GM23338 (cell line): ENCODE results near the gene FRAS1. TPM values are rescaled to one million over a fixed set of nuclear protein-coding genes. Genes with fewer than 3 reads are reported as not detected.

Experiments used
- ATAC-seq: fragments of 200-7000 bp; cut with Tn5 transposase; 3 replicates; pipeline ENCODE4 v1.9.1; 2020
- DNase-seq: peaks from one replicate; pipeline ENCODE4 v3.0.0-alpha.2; 2015; ENCODE audit warnings: low spot score
- H2AFZ ChIP-seq: fragments of 200-600 bp; sonication (generic); 2 replicates; pipeline ENCODE4 v1.8.0; 2016; ENCODE audit warnings: antibody characterized with exemption, mild to moderate bottlenecking, moderate library complexity
- H3F3A ChIP-seq: fragments of 200-600 bp; sonication (generic); replicated peaks from 2 replicates; pipeline ENCODE4 v1.8.0; 2017; ENCODE audit warnings: antibody characterized with exemption, mixed run types, low read depth
- H3K27ac ChIP-seq: fragments of 200-600 bp; sonication (generic); 2 replicates; pipeline ENCODE4 v1.6.1; 2016; ENCODE audit warnings: low read depth
- H3K27me3 ChIP-seq: fragments of 200-600 bp; sonication (generic); 2 replicates; pipeline ENCODE4 v1.8.0; 2016; ENCODE audit warnings: mild to moderate bottlenecking, mixed run types, moderate library complexity; ENCODE audit not compliant: insufficient read depth
- H3K36me3 ChIP-seq: fragments of 200-600 bp; sonication (generic); 2 replicates; pipeline ENCODE4 v1.8.0; 2016; ENCODE audit warnings: mild to moderate bottlenecking; ENCODE audit not compliant: insufficient read depth
- H3K4me1 ChIP-seq: fragments of 200-600 bp; sonication (generic); 2 replicates; pipeline ENCODE4 v1.8.0; 2016; ENCODE audit warnings: mild to moderate bottlenecking, moderate library complexity; ENCODE audit not compliant: insufficient read depth
- H3K4me2 ChIP-seq: fragments of 200-600 bp; sonication (generic); 2 replicates; pipeline ENCODE4 v1.7.1; 2017; ENCODE audit warnings: mixed run types
- H3K4me3 ChIP-seq: fragments of 200-600 bp; sonication (generic); 2 replicates; pipeline ENCODE4 v1.6.1; 2016; ENCODE audit warnings: mixed run types
- H3K79me2 ChIP-seq: fragments of 200-600 bp; sonication (generic); replicated peaks from 2 replicates; pipeline ENCODE4 v1.8.0; 2017; ENCODE audit warnings: mild to moderate bottlenecking; ENCODE audit not compliant: insufficient read depth
- H3K9me2 ChIP-seq: fragments of 200-600 bp; sonication (generic); 2 replicates; pipeline ENCODE4 v1.8.0; 2017; ENCODE audit not compliant: insufficient read depth
- H4K20me1 ChIP-seq: fragments of 200-600 bp; sonication (generic); replicated peaks from 2 replicates; pipeline ENCODE4 v1.8.0; 2017; ENCODE audit warnings: mild to moderate bottlenecking; ENCODE audit not compliant: insufficient read depth
- H3K27ac Mint-ChIP-seq: 2 replicates; pipeline ENCODE4 v1.8.0; 2020; ENCODE audit warnings: inconsistent platforms, mild to moderate bottlenecking, moderate library complexity, mixed read lengths
- H3K27me3 Mint-ChIP-seq: 3 replicates; pipeline ENCODE4 v1.8.0; 2022; ENCODE audit warnings: low read depth, mild to moderate bottlenecking, moderate library complexity, mixed read lengths, inconsistent platforms; ENCODE audit not compliant: insufficient read depth, poor library complexity
- H3K36me3 Mint-ChIP-seq: 3 replicates; pipeline ENCODE4 v1.8.0; 2021; ENCODE audit warnings: low read depth, mild to moderate bottlenecking, inconsistent platforms, moderate library complexity, mixed read lengths
- H3K4me1 Mint-ChIP-seq: 3 replicates; pipeline ENCODE4 v1.8.0; 2020; ENCODE audit warnings: mild to moderate bottlenecking, inconsistent platforms, mixed read lengths
- H3K4me3 Mint-ChIP-seq: 3 replicates; pipeline ENCODE4 v1.8.0; 2021; ENCODE audit warnings: moderate library complexity, mild to moderate bottlenecking, inconsistent platforms, mixed read lengths
- H3K9me3 Mint-ChIP-seq: 3 replicates; pipeline ENCODE4 v1.8.0; 2020; ENCODE audit warnings: moderate library complexity, mild to moderate bottlenecking, inconsistent platforms, mixed read lengths
- CREB1 ChIP-seq: fragments of 250-450 bp; sonication (Bioruptor Pico); IDR thresholded peaks from 2 replicates; pipeline ENCODE4 v1.5.0; 2020; ENCODE audit warnings: low read depth, mild to moderate bottlenecking, moderate library complexity
- EZH2 ChIP-seq: fragments of 200-600 bp; sonication (generic); IDR thresholded peaks from one replicate; pipeline ENCODE4 v1.8.0; 2017; ENCODE audit warnings: antibody characterized with exemption, mild to moderate bottlenecking, low read depth; ENCODE audit not compliant: unreplicated experiment
- EZH2phosphoT487 ChIP-seq: fragments of 200-600 bp; sonication (generic); IDR thresholded peaks from one replicate; pipeline ENCODE4 v1.8.1; 2018; ENCODE audit warnings: antibody characterized with exemption; ENCODE audit not compliant: unreplicated experiment
- JUNB ChIP-seq: IDR thresholded peaks from one replicate; pipeline ENCODE4 v1.6.1; 2016; ENCODE audit warnings: antibody characterized with exemption; ENCODE audit not compliant: unreplicated experiment
- NANOG ChIP-seq: IDR thresholded peaks from 2 replicates; pipeline ENCODE4 v1.6.1; 2016; ENCODE audit warnings: antibody characterized with exemption, borderline replicate concordance
- POLR2AphosphoS5 ChIP-seq: IDR thresholded peaks from 2 replicates; pipeline ENCODE4 v1.6.1; 2016; ENCODE audit warnings: antibody characterized with exemption, low read depth
- ZNF114 ChIP-seq: fragments of 250-450 bp; sonication (Bioruptor Pico); IDR thresholded peaks from 2 replicates; pipeline ENCODE4 v1.5.0; 2020; ENCODE audit warnings: mild to moderate bottlenecking, moderate library complexity
- ZNF331 ChIP-seq: fragments of 250-450 bp; sonication (Bioruptor Pico); IDR thresholded peaks from 2 replicates; pipeline ENCODE4 v1.5.0; 2020; ENCODE audit warnings: low read depth, mild to moderate bottlenecking, moderate library complexity
- polyA plus RNA-seq: library from polyadenylated mRNA; unstranded; fragments of >200 nt; fragmentation: Nextera tagmentation; extraction: Ambion mirVana; gene quantifications from 2 replicates; pipeline ENCODE4 v1.2.1, GENCODE V29; 2016
- total RNA-seq: library from RNA; depleted of rRNA; stranded (reverse); fragments of >200 nt; shearing (Covaris generic); gene quantifications from 2 replicates; pipeline ENCODE4 v1.2.3, GENCODE V29; 2014
- TF ChIP-seq, protein P1 (sequence below): IDR thresholded peaks from 2 replicates; pipeline ENCODE4 v1.6.1; 2016; ENCODE audit warnings: antibody characterized with exemption
- TF ChIP-seq, protein P2 (sequence below): fragments of 250-450 bp; sonication (Bioruptor Pico); IDR thresholded peaks from 2 replicates; pipeline ENCODE4 v1.5.0; 2020; ENCODE audit warnings: mild to moderate bottlenecking, moderate library complexity

The FRAS1 gene
- total and polyA plus RNA-seq, 2 experiments from 2014 or later = 12.4 to 108 TPM

DNA sequence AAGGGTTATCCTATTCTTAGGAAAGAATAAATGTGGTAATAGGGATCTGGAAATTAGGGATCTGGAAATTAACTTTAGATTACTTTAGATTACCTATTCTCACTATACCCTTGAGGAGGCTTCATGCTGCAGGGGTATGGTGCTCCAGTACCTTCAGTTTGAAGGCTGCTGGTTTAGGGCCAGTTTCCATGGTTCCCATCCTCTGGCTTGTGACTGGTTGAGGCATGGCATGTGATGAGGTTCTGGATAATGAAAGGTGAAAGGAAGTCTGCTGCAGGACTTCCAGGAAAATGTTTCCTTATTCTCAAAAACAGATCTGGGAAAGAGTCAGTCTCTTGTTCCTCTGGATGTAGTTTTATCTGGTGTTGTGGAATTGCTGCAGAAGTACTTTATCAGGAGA is 25.9 kb downstream of the FRAS1 start:
- Histone ChIP-seq H3K79me2 (peaks cover 48% of the 10 kb centered on the region), H3K4me2 (no peak overlapping the region), H3F3A (no peaks in the 10 kb centered on the region), H3K4me1 (peaks cover 17% of the 10 kb centered on the region), H3K27me3 (no peaks in the 10 kb centered on the region), H4K20me1 (no peaks in the 10 kb centered on the region), H3K27ac (no peak overlapping the region), H2AFZ (no peak overlapping the region), H3K4me3 (no peak overlapping the region), H3K9me2 (no peaks in the 10 kb centered on the region), H3K36me3 (no peaks in the 10 kb centered on the region)
- H3K4me3 Mint-ChIP-seq = no peak overlapping the region
- no peak; the same call in 2 of the 3 replicates for ATAC-seq
- peaks cover 18% of the 10 kb centered on the region for H3K36me3 Mint-ChIP-seq
- H3K27me3 Mint-ChIP-seq = peaks cover 2% of the 10 kb centered on the region
- TF ChIP-seq CREB1 (CRISPR knock-in tag) = no peak
- no peak for DNase-seq
- no peaks in the 10 kb centered on the region for H3K9me3 Mint-ChIP-seq
- H3K4me1 Mint-ChIP-seq = peaks cover 14% of the 10 kb centered on the region
- H3K27ac Mint-ChIP-seq = no peak overlapping the region

DNA sequence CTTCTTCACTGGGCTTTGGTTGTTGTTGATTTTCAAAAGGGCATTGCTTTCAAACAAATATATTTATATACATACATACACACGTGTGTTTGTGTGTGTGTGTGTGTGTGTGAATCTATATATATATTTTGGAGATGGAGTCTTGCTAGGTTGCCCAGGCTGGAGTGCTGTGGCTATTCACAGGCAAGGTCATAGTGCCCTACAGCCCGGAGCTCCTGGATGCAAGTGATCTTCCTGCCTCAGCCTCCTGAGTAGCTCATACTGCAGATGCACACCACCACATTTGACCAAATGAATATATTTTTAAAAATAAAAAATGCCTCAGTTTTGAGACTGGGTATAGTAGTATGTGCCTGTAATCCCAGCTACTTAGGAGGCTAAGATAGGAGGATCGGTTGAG is 34.4 kb downstream of the FRAS1 start:
- no peak for DNase-seq
- Histone ChIP-seq H4K20me1 (no peaks in the 10 kb centered on the region), H3K4me3 (no peak overlapping the region)

More for the DNA sequence above, 34.4 kb downstream of the FRAS1 start:
- H3K79me2 ChIP-seq = peaks cover 19% of the 10 kb centered on the region
- peak overlapping the region; percentile 94 for H3K27ac ChIP-seq
- peaks cover 11% of the 10 kb centered on the region; the same call in 1 of the 2 replicates for H3K36me3 ChIP-seq
- peak overlapping the region; percentile 92 for H3K27ac Mint-ChIP-seq
- peaks cover 34% of the 10 kb centered on the region for H3K36me3 Mint-ChIP-seq
- peaks cover 21% of the 10 kb centered on the region for H3F3A ChIP-seq
- H3K4me2 ChIP-seq = peak overlapping the region; percentile 5; the same call in 1 of the 2 replicates
- no peaks in the 10 kb centered on the region for H3K27me3 ChIP-seq
- H3K27me3 Mint-ChIP-seq = peaks cover 3% of the 10 kb centered on the region
- H3K4me1 ChIP-seq = peaks cover 36% of the 10 kb centered on the region
- no peak overlapping the region for H3K4me3 Mint-ChIP-seq
- H2AFZ ChIP-seq = no peak overlapping the region
- no peaks in the 10 kb centered on the region for H3K9me2 ChIP-seq
- peaks cover 26% of the 10 kb centered on the region for H3K4me1 Mint-ChIP-seq
- no peak for ATAC-seq
- TF ChIP-seq NANOG (no peak), ZNF331 (CRISPR knock-in tag) (no peak), JUNB (no peak), EZH2 (no peak), EZH2phosphoT487 (no peak), ZNF114 (CRISPR knock-in tag) (no peak), CREB1 (CRISPR knock-in tag) (no peak), POLR2AphosphoS5 (no peak)
- TF ChIP-seq, protein P1, sequence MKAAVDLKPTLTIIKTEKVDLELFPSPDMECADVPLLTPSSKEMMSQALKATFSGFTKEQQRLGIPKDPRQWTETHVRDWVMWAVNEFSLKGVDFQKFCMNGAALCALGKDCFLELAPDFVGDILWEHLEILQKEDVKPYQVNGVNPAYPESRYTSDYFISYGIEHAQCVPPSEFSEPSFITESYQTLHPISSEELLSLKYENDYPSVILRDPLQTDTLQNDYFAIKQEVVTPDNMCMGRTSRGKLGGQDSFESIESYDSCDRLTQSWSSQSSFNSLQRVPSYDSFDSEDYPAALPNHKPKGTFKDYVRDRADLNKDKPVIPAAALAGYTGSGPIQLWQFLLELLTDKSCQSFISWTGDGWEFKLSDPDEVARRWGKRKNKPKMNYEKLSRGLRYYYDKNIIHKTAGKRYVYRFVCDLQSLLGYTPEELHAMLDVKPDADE = no peak
- TF ChIP-seq, protein P2, sequence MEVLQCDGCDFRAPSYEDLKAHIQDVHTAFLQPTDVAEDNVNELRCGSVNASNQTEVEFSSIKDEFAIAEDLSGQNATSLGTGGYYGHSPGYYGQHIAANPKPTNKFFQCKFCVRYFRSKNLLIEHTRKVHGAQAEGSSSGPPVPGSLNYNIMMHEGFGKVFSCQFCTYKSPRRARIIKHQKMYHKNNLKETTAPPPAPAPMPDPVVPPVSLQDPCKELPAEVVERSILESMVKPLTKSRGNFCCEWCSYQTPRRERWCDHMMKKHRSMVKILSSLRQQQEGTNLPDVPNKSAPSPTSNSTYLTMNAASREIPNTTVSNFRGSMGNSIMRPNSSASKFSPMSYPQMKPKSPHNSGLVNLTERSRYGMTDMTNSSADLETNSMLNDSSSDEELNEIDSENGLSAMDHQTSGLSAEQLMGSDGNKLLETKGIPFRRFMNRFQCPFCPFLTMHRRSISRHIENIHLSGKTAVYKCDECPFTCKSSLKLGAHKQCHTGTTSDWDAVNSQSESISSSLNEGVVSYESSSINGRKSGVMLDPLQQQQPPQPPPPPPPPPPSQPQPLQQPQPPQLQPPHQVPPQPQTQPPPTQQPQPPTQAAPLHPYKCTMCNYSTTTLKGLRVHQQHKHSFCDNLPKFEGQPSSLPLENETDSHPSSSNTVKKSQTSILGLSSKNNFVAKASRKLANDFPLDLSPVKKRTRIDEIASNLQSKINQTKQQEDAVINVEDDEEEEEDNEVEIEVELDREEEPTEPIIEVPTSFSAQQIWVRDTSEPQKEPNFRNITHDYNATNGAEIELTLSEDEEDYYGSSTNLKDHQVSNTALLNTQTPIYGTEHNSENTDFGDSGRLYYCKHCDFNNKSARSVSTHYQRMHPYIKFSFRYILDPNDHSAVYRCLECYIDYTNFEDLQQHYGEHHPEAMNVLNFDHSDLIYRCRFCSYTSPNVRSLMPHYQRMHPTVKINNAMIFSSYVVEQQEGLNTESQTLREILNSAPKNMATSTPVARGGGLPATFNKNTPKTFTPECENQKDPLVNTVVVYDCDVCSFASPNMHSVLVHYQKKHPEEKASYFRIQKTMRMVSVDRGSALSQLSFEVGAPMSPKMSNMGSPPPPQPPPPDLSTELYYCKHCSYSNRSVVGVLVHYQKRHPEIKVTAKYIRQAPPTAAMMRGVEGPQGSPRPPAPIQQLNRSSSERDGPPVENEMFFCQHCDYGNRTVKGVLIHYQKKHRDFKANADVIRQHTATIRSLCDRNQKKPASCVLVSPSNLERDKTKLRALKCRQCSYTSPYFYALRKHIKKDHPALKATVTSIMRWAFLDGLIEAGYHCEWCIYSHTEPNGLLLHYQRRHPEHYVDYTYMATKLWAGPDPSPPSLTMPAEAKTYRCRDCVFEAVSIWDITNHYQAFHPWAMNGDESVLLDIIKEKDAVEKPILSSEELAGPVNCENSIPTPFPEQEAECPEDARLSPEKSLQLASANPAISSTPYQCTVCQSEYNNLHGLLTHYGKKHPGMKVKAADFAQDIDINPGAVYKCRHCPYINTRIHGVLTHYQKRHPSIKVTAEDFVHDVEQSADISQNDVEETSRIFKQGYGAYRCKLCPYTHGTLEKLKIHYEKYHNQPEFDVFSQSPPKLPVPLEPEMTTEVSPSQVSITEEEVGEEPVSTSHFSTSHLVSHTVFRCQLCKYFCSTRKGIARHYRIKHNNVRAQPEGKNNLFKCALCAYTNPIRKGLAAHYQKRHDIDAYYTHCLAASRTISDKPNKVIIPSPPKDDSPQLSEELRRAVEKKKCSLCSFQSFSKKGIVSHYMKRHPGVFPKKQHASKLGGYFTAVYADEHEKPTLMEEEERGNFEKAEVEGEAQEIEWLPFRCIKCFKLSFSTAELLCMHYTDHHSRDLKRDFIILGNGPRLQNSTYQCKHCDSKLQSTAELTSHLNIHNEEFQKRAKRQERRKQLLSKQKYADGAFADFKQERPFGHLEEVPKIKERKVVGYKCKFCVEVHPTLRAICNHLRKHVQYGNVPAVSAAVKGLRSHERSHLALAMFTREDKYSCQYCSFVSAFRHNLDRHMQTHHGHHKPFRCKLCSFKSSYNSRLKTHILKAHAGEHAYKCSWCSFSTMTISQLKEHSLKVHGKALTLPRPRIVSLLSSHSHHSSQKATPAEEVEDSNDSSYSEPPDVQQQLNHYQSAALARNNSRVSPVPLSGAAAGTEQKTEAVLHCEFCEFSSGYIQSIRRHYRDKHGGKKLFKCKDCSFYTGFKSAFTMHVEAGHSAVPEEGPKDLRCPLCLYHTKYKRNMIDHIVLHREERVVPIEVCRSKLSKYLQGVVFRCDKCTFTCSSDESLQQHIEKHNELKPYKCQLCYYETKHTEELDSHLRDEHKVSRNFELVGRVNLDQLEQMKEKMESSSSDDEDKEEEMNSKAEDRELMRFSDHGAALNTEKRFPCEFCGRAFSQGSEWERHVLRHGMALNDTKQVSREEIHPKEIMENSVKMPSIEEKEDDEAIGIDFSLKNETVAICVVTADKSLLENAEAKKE (CRISPR knock-in tag) = no peak
- H3K9me3 Mint-ChIP-seq = peaks cover 13% of the 10 kb centered on the region
